Epithelial cell of proximal tubule (primary cell): ENCODE measurements around the gene ITK. TPM values are rescaled to one million over a fixed set of nuclear protein-coding genes. Genes with fewer than 3 reads are reported as not detected.
"Not testable (repeated sequence)": the region's sequence is repeated elsewhere in the genome, so short reads cannot be mapped to it uniquely, and the experiment has no call there.

Experiments
- DNase-seq: peaks from one replicate; pipeline ENCODE4 v3.0.0-alpha.2; 2011; ENCODE audit warnings: low read depth
- H3K4me3 ChIP-seq: 2 replicates; pipeline ENCODE4 v1.5.1; 2011; ENCODE audit warnings: low read depth, mild to moderate bottlenecking, low read length
- total RNA-seq: library from RNA; depleted of rRNA; stranded (reverse); fragments of >200 nt; gene quantifications from 2 replicates; pipeline ENCODE4 v1.2.3, GENCODE V29; 2015
- TF ChIP-seq, protein P1 (sequence below): conservative IDR thresholded peaks from 2 replicates; pipeline ENCODE4 v1.5.1; 2012; ENCODE audit warnings: low read depth, mild to moderate bottlenecking, low read length

ITK gene
- total RNA-seq, 1 donor from 2014 or later: not detected

GRCh38 chr5:157184117-157184670 lies 3.6 kb downstream of the ITK start:
- H3K4me3 ChIP-seq: no peak overlapping the region
- TF ChIP-seq, protein P1, sequence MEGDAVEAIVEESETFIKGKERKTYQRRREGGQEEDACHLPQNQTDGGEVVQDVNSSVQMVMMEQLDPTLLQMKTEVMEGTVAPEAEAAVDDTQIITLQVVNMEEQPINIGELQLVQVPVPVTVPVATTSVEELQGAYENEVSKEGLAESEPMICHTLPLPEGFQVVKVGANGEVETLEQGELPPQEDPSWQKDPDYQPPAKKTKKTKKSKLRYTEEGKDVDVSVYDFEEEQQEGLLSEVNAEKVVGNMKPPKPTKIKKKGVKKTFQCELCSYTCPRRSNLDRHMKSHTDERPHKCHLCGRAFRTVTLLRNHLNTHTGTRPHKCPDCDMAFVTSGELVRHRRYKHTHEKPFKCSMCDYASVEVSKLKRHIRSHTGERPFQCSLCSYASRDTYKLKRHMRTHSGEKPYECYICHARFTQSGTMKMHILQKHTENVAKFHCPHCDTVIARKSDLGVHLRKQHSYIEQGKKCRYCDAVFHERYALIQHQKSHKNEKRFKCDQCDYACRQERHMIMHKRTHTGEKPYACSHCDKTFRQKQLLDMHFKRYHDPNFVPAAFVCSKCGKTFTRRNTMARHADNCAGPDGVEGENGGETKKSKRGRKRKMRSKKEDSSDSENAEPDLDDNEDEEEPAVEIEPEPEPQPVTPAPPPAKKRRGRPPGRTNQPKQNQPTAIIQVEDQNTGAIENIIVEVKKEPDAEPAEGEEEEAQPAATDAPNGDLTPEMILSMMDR: no peak
- DNase-seq: no peak

- not testable (repeated sequence) for DNase-seq, H3K4me3 ChIP-seq
Observed at GRCh38 chr5:157185122-157185521, 4.5 kb downstream of the ITK start.

GRCh38 chr5:157186309-157187045 lies 5.8 kb downstream of the ITK start:
- no peak overlapping the region for H3K4me3 ChIP-seq
- TF ChIP-seq, protein P1: no peak
- no peak for DNase-seq

- DNase-seq: no peak
- TF ChIP-seq, protein P1: no peak
- H3K4me3 ChIP-seq: no peak overlapping the region
Observed at GRCh38 chr5:157187046-157187754, 6.6 kb downstream of the ITK start.

DNA sequence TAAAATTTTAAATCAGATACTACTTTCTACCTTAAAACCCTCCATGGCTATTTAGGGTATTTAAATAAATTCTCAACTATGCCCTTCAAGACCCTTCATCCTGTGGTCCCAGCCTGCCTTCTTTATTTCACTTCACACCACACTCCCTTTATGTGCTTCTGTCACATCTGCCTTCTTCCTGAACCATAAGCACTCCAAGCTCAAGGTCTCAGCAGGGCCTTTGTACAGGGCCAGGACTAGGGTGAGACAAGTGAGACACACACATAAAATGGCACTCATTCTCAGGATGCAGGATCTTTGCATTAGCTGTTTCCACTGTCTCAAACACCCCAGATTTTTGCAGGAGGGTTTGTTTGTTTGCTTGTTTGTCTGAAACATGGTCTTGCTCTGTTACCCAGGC lies 7.6 kb downstream of the ITK start:
- H3K4me3 ChIP-seq: no peak overlapping the region
- TF ChIP-seq, protein P1: no peak
- no peak for DNase-seq

GRCh38 chr5:157189223-157189622 lies 8.6 kb downstream of the ITK start:
- no peak for DNase-seq
- H3K4me3 ChIP-seq: no peak overlapping the region
- TF ChIP-seq, protein P1: no peak

DNA sequence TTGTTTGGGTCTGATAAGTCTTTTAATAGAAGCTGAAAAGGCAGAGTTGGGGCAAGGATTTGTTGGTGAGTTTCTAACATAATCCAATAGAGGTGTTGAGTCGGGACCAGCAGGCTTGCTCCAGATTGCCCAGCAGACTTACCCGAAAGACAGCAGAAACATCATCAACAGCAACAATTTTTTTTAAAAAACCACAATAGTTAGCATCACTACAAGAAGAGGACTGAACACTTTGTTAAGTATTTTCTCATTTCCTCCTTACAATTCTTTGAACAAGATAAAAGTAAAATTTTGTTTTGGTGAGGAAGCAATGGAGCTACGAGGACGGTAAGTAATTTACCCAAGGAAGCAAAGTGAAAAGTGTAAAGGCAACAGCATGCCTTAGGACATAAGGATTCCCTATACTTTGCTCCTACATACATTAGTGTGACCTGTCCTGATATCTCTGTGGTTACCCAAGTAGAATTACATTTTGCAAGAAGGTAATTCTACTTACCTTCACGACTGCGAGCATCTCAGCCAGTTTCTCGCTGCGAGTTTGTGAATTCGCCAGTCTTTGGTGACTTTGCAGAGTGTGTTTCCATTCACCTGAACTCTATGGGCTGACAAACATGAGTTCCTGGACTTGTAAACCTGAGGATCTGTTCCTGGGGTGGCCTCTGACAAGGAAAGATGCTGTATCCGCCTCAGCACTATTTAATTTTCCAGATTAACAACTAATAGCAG lies 13.2 kb downstream of the ITK start:
- no peak for DNase-seq
- H3K4me3 ChIP-seq: no peak overlapping the region
- TF ChIP-seq, protein P1: no peak
